ENCODE results near the gene FRMD4B. TPM values are rescaled to one million over a fixed set of nuclear protein-coding genes. Genes with fewer than 3 reads are reported as not detected.

Gene FRMD4B
- total RNA-seq, 3 donors from 2014 or later (not counting 1 experiment from before 2014, with no cell fraction given), result 8.5 to 19.8 (median 9.4) TPM

GRCh38 chr3:69162308-69162980 is 223.4 kb downstream of the FRMD4B start:
- WGBS (ENCODE audit: insufficient coverage), result 91% methylated on average over 2 of the region's 2 CpGs
- H3K4me3 ChIP-seq (ENCODE audit: low read length), result no peak overlapping the region
- DNase-seq (no peak), ATAC-seq (no peak)
- Mint-ChIP-seq H3K27ac (no peak overlapping the region), H3K4me1 (peaks cover 0 to 6% of the 10 kb centered on the region in 2 donors), H3K9me3 (no peaks in the 10 kb centered on the region), H3K27me3 (ENCODE audit: low read depth in 2 of 2) (no peaks in the 10 kb centered on the region), H3K36me3 (no peaks in the 10 kb centered on the region), H3K4me3 (no peak overlapping the region)
- intact Hi-C loops (cut with micrococcal nuclease), result loop anchor here (1.0 kb wide), 1 partner anchor 248 kb away; no protein-coding TSS in a partner anchor
- H3K27ac ChIP-seq (ENCODE audit: low read length), result no peak overlapping the region
- no peaks in the 10 kb centered on the region for H3K9me3 ChIP-seq (ENCODE audit: control insufficient read depth, insufficient read depth, low read length)
- no peak for TF ChIP-seq CTCF (IDR thresholded peaks at IDR 0.05)
- H3K4me1 ChIP-seq (ENCODE audit: control insufficient read depth, insufficient read depth, low read length), result no peaks in the 10 kb centered on the region
- no peaks in the 10 kb centered on the region for H3K27me3 ChIP-seq (ENCODE audit: control insufficient read depth, insufficient read depth, low read length)
- H3K36me3 ChIP-seq (ENCODE audit: control insufficient read depth, insufficient read depth, low read length), result no peaks in the 10 kb centered on the region

DNA sequence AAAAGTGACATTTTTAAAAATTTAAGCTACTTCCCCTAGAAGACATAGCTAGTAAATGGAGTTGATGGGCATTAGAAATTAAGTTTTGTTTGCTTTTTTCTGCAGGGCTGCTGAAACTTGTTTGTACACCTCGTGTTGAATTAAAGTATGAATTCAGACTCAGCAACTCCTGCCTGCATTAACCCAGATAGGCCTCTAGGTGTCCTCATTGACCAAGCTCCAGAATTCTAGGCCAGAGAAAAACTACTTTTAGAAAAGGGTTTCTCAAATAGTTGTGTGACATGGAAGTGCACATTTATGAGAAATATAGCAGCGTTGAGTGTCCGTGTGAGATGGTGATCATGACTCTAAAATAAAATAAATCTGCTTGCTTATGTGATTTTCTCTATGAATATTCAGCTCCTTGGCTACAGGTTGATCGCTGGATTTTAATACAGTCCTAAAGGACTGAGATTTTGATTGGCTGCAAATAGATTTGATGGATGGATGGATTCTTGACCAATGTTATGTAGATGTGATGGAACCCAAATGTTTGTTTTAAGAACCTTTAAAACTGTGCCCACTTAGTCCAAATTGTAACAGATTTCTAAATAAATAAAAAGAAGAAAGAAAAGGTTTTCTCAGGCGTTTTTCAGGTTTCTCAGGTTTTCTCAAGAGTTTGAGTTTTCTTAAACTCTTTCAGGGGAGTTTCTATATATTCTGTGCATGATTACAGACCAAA is 224.1 kb downstream of the FRMD4B start:
- Mint-ChIP-seq H3K27ac (no peak overlapping the region), H3K36me3 (no peaks in the 10 kb centered on the region), H3K9me3 (no peaks in the 10 kb centered on the region), H3K4me1 (peaks cover 0 to 6% of the 10 kb centered on the region in 2 donors), H3K4me3 (no peak overlapping the region), H3K27me3 (ENCODE audit: low read depth in 2 of 2) (no peaks in the 10 kb centered on the region)
- Histone ChIP-seq H3K36me3 (ENCODE audit: control insufficient read depth, insufficient read depth, low read length) (no peaks in the 10 kb centered on the region), H3K27me3 (ENCODE audit: control insufficient read depth, insufficient read depth, low read length) (no peaks in the 10 kb centered on the region), H3K4me3 (ENCODE audit: low read length) (no peak overlapping the region), H3K4me1 (ENCODE audit: control insufficient read depth, insufficient read depth, low read length) (no peaks in the 10 kb centered on the region), H3K9me3 (ENCODE audit: control insufficient read depth, insufficient read depth, low read length) (no peaks in the 10 kb centered on the region), H3K27ac (ENCODE audit: low read length) (no peak overlapping the region)
- peak; percentile 97 for TF ChIP-seq CTCF (IDR thresholded peaks at IDR 0.05)
- DNase-seq (peak in 1 of 2 donors; percentile 75), ATAC-seq (peak; percentile 78 to 91 (median 87))
- intact Hi-C loops (cut with micrococcal nuclease), result loop anchor here (1.0 kb wide), 3 partner anchors 145 to 264 kb away; no protein-coding TSS in a partner anchor
- WGBS (ENCODE audit: insufficient coverage), result 43% methylated on average over 5 of the region's 5 CpGs

- ATAC-seq (no peak), DNase-seq (no peak)
- Histone ChIP-seq H3K27me3 (ENCODE audit: control insufficient read depth, insufficient read depth, low read length) (no peaks in the 10 kb centered on the region), H3K27ac (ENCODE audit: low read length) (no peak overlapping the region), H3K4me3 (ENCODE audit: low read length) (no peak overlapping the region), H3K36me3 (ENCODE audit: control insufficient read depth, insufficient read depth, low read length) (no peaks in the 10 kb centered on the region), H3K4me1 (ENCODE audit: control insufficient read depth, insufficient read depth, low read length) (no peaks in the 10 kb centered on the region), H3K9me3 (ENCODE audit: control insufficient read depth, insufficient read depth, low read length) (no peaks in the 10 kb centered on the region)
- Mint-ChIP-seq H3K27me3 (ENCODE audit: low read depth in 2 of 2) (no peaks in the 10 kb centered on the region), H3K4me3 (no peak overlapping the region), H3K9me3 (no peaks in the 10 kb centered on the region), H3K36me3 (no peaks in the 10 kb centered on the region), H3K4me1 (peaks cover 0 to 6% of the 10 kb centered on the region in 2 donors), H3K27ac (no peak overlapping the region)
- TF ChIP-seq CTCF (IDR thresholded peaks at IDR 0.05), result no peak
- intact Hi-C loops (cut with micrococcal nuclease), result no loop called here
- 79% methylated on average over 3 of the region's 4 CpGs for WGBS (ENCODE audit: insufficient coverage)
Observed at GRCh38 chr3:69160525-69160924, 225.4 kb downstream of the FRMD4B start.

Measured in natural killer cell (primary cell).